ENCODE results near the gene TCEA3.
A peak's percentile ranks its signal among the peaks of the same experiment; 100 is the strongest.

The TCEA3 gene

GRCh38 chr1:23446661-23447310 is 22.2 kb upstream of the TCEA3 start:
- DNase-seq: no peak

GRCh38 chr1:23444596-23445390 is 20.2 kb upstream of the TCEA3 start:
- DNase-seq: no peak

GRCh38 chr1:23444104-23444533 is 19.6 kb upstream of the TCEA3 start:
- DNase-seq: no peak

DNA sequence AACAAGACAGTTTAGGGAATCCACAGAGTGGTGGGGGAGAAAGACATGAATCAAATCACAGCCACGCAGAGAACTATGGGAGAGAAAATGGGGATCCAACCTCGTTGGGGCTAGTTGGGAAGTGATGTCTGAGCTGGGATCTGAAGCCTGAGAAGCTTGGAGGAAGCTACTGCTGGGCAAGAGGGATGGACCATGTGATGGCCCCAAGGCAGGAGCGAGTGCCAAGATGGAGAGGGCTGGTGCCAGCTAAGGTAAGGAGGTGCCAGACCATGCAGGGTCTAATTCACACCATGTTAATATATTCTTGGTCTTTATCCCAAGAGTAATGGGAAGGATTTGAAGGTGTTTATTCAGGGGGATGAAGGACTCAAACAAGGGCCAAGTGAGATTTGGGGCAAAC is 18.2 kb upstream of the TCEA3 start:
- no peak for DNase-seq

- DNase-seq: no peak
These were observed 17.0 kb upstream of the TCEA3 start for GRCh38 chr1:23441446-23442148.

GRCh38 chr1:23438545-23438944 is 14.0 kb upstream of the TCEA3 start:
- DNase-seq: no peak

DNA sequence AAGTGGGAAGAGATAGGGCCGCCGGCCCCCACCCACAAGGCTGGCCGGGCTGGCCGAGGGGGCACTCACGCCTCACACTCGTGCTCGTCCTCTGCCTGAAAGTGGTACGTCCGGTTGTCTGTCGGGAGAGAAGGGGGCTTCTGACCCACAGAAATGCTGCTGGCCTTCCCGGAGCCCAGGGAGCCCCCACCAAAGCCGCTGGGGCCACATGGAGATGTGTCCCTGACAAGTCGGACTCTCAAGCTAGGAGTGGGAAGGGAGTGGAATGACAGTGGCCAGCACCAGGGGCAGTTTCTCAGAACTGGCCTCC is 12.8 kb upstream of the TCEA3 start:
- DNase-seq: no peak

GRCh38 chr1:23436520-23437354 is 12.2 kb upstream of the TCEA3 start:
- peak; percentile 43 to 54 for DNase-seq

DNA sequence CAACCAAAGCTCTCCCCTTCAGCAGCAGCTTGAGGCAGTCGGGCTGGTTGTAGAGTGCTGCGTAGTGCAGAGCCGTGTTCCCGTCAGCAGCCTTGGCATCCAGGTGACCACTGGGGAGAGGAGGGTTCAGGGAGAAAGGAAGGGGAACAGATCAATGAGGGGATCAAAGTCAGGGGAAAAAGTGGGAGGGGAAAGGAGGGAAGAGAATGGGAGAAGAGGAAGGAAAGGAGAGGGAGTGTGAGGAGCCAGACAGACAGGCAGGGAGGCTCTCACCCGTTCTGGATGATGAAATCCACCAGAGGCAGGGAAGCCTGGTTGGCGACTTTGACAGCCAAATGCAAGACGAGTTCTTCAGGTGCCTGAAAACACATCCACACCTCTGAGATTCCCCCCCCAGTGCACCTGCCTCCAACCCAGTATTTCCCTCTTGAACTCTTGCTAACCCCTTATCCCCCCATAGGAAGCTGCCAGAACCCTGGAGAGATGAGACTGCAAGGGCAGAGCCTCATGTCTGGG is 9.8 kb upstream of the TCEA3 start:
- no peak for DNase-seq

- no peak for DNase-seq
These were observed 8.6 kb upstream of the TCEA3 start for GRCh38 chr1:23433122-23433521.

- DNase-seq: no peak
These were observed 6.9 kb upstream of the TCEA3 start for GRCh38 chr1:23431431-23431830.

DNA sequence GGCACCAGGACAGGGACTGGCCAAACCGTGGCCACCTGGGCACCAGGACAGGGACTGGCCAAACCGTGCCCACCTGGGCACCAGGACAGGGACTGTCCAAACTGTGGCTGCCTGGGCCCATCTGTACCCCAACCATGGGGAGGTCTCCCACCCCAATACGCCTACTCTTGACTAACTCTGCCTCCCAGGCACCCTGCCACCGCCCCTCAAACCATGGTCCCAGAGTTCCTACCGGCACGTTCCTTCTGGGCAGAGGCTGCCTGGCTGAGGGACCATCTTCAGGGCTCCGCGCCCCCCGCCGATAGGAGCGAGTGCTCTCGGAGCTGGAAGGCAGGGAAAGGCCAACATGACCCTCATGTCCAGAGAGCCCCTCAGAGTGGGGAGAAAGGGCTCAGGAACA is 6.3 kb upstream of the TCEA3 start:
- no peak for DNase-seq

GRCh38 chr1:23428136-23428905 is 3.8 kb upstream of the TCEA3 start:
- DNase-seq: no peak

- DNase-seq: no peak
These were observed 3.0 kb upstream of the TCEA3 start for GRCh38 chr1:23427550-23427949.

DNA sequence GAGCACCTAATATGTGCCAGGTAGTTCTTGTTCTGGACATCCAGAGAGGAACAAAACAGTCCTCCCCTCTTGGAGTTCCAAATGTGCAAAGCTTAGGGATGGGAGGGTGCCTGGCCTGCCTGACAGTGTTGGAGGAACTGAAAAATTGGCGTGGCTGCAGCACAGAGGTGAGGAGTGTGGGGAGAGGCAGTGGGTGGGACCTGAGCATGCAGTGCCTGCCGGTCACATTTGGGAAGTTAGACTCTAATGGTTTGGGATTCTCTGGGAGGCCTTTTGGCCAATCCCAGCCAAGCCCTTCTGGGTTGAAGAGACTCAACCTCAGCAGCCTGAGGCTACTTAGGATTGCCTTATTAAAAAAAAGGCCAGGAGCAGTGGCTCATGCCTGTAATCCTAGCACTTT is 2.3 kb upstream of the TCEA3 start:
- DNase-seq: no peak

GRCh38 chr1:23425193-23425494 is 596 bp upstream of the TCEA3 start:
- DNase-seq: no peak

GRCh38 chr1:23423415-23424292 is 894 bp downstream of the TCEA3 start:
- peak; percentile 28 to 32 for DNase-seq

- peak in 1 of 2 experiments; percentile 23 for DNase-seq
These were observed 1.6 kb downstream of the TCEA3 start for GRCh38 chr1:23422941-23423340.

GRCh38 chr1:23422241-23422877 is 2.2 kb downstream of the TCEA3 start:
- peak; percentile 53 to 62 for DNase-seq

DNA sequence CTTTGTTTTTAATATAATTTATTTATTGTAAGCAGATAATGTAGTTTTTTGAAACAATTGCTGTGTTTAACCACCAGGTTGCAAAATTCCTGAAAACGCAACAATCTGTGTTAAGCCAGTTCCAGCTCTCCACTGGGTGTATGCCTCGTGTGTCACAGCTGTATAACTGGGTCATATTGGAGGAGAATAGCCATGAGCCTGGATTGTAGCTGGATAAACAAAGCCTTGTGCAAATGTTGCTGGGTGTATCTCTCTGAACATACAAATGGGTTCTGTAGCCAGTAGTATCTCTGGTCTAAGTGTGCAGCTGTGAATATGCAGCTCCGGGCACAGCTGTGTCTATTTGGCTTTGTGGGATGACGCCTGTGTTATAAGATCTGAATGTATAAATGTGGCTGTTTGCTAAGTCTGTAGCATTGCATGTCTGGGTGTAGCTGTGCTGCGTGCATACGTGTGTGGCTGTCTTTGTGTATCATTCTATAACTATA is 2.8 kb downstream of the TCEA3 start:
- DNase-seq: no peak

GRCh38 chr1:23421343-23421742 is 3.2 kb downstream of the TCEA3 start:
- no peak for DNase-seq

Measured in activated T-cell treated with anti-CD3 and anti-CD28 coated beads, Interleukin-2, amount 50 U/mL, for 48 hours (primary cell).